ENCODE measurements around the gene RGPD8.

Gene RGPD8

GRCh38 chr2:112322919-112323318 is 110.5 kb downstream of the RGPD8 start:
- DNase-seq = no peak

GRCh38 chr2:112321375-112322320 is 111.8 kb downstream of the RGPD8 start:
- no peak for DNase-seq
